Activated CD8-positive, alpha-beta memory T cell treated with anti-CD3 and anti-CD28 coated beads, Interleukin-2, amount 50 U/mL, for 1 hour (primary cell): ENCODE results near the gene TNNI3K.

Source experiments
- DNase-seq: peaks from one replicate; pipeline ENCODE4 v3.0.0-alpha.2; 2020; ENCODE audit errors: extremely low read depth

TNNI3K gene

DNA sequence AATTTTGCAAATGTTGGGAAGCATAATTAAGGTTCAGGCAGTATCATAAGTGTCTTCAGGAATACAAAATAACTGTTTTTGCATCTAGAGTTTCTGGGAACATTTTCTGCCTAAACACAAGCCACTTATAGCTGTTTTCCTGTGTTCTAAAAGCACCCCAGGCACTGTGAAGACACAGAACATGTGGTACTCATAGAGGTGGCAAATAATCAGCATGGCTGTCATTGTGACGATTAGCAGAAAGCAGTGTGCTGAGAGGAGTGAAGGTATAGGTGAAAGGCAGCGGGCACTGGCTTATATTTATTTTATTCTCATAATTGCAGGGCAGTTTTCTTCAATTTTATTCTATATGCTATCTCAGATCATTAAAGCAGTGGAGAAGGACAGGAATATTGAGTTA is 157.7 kb downstream of the TNNI3K start:
- DNase-seq: no peak

DNA sequence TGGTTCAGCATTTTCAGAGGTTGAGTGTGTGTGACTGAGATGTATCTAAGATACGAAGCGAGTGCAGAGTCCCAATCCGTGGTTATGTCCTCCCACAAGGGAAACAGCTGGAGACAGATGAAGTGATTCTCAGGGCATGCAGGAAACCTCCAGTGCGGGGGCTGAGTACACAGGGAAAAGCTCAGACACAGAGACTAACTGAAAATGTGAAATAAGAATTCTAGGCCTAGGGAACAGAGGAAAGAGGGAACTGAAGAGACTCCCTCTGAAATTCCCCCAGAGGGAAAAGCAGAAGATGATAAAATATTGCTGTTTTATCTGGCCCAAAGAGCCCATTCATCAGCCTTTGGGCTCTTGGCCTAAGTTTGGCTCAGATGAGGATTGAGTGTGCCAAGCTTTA is 160.4 kb downstream of the TNNI3K start:
- no peak for DNase-seq

DNA sequence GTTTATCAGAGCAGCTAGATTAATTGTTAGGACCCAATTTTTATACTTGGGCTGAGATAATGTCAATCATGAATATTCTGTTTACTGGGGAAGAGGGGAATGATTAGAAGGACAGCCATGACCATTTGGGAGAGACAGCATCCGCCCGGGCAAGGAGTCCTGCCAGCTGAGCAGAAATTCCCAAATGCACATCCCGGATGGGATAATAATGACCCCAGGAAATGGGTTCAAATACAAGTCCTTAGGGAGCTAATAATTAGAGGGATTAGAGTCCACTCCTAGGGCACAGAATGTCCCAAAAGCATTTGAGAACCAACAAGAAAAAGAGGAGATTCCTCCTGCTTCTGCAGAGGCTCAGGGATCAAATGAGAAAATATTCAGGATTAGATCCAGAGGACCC is 161.3 kb downstream of the TNNI3K start:
- DNase-seq: no peak

DNA sequence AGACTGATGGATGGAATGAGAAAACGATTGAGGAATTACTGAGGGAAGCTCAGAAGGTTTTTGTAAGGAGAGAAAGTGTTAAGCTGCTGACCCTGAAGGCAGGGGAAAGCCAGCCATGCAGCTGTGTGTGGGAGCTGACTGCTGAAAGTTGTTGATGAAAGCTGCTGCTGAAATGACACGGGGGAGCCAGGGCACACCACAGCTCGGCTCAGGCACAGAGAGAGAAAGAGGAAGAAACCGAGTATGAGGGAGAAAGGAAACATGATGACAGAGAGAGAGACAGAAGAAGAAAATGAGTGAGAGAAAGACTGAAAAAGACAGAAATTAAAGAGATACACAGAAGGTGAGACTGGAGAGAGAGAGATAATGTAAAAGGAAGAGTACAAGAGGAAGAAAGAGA is 161.7 kb downstream of the TNNI3K start:
- no peak for DNase-seq

DNA sequence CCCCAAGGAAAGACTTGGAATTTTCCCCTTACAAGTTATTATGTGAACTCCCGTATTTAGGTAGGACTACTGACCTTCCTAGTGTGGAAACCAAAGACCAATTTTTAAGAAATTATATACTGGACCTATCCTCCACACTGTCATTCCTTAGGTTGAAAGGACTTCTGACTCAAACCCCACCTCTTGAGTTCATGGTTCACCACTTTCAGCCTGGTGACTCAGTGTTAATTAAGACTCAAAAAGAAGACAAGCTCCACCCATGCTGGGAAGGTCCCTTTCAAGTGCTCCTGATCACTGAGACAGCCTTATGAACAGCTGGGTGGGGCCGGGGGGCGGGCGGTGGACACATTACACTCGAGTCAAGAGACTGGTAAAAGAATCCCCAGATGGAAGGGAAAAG is 164.1 kb downstream of the TNNI3K start:
- DNase-seq: no peak

DNA sequence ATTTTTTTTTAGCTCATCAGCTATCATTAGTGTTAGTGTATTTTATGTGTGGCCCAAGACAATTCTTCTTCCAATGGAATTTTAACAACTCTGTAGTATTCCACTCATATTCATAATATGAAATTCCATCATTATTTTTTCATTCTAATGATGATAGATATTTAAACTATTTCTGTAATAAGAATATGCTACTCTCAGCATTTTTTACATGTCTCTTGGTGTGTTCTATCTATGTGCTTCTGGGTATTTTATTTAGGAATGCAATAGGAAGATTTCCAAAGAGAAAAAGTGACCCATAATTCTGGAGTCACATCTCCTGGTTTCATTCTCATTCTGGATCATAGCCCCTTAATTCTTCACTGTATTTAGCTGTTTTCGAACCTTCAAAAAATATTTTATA is 167.7 kb downstream of the TNNI3K start:
- no peak for DNase-seq

DNA sequence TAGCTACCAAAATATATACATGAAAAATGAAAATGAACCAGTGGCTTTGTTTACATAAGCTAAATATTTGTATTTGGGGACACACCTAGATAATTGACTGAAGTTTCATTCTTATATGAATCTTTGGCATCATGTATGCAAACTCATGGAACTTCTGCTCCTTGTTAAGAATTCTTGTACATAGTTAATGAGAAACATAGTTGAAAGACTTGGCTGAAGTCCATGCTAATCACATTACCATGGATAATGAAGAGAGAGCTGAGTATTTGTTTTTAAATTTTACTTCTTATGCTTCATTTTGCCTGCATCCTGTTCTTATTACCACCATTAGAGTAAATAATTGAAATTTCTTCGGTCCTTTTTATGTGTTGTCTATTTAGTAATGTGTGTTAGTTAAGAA is 168.4 kb downstream of the TNNI3K start:
- no peak for DNase-seq

DNA sequence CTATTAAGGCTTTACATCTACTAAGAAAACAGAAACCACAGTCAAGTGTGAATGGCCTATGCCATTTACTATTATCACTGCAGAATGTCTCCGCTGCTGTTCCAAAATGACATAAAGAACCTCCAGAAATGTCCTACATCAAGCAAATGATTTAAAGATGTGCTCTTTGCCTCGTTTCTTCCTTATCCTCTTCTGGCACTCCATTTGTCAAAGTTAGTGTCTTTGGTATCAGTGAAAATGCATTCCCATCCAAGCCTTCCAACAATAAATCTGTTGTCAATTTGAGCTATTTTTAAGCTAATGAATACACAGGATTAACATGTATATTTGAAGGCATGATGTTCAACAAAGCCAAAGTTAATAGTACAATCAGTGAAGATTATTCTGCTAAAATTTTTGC is 171.6 kb downstream of the TNNI3K start:
- DNase-seq: no peak

DNA sequence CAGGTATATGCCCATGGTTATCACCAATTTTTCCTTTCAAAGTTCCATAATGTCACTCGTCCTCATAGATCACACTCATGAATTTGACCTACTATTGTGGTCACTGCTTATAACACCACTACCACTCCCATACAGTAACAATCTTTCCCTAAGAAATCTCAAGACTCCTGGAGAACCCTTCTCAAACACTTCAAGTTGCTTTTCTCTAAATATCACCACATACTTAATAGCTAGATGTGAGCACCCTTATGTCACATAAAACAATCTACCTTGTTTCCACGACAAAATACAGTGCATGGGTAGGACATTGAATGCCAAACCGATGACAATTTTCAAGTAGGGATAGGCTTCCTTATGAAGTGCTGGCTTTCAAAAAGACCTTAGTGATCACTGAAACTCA is 172.7 kb downstream of the TNNI3K start:
- no peak for DNase-seq

DNA sequence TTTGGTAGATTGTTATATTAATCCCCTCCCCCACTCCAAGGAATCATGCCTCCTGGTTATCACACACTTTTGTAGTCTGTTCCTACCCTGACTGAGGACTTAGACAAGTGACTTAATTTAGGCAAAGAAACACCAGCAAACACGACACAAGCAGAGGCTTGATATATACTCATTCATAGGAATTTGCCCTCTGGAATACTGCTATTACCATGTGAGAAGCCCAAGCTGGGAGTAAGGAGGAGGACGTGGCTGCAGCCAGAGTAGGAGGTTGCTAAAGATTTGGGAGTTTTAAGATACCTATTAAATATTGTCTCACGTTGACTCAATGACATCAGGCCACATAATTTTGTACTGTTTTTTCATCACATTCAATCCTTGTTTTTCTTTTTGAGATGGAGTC is 177.1 kb downstream of the TNNI3K start:
- DNase-seq: no peak

DNA sequence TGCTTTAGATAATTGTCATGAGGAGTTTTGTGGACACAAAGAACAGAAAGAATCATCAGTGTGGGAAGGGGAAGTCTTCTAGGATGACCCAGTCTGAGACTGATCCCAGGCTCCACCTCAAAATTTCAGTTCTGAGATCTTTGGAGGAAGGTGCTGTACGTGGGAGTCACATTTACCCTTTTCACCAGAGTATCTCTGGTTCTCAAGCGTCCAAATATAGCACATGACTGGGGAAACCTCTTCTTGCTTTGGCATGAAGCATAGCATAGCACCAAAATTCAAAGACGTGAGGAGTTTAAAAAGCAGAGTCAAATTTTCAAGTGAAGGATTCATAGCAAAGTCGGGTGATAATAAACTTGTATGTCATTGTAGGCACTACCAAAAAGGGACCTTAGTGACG is 180.7 kb downstream of the TNNI3K start:
- no peak for DNase-seq

DNA sequence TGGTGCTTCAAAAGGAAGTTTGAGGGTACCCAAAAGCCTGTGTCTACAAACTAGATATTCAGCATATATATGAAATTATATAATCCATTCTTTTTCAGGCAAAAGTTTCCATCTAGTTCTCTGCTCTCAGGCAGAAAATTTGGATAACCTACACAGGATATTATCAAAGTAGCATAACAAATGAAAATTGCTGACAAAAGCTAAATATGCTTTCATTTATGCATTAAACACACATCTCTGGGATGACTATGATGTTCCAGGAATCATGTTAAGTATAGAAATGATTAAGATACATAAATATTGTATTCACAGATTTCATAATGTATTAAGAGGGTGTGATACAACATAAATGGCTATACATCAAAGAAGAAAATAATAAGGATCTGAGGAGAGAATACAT is 184.4 kb downstream of the TNNI3K start:
- DNase-seq: no peak

DNA sequence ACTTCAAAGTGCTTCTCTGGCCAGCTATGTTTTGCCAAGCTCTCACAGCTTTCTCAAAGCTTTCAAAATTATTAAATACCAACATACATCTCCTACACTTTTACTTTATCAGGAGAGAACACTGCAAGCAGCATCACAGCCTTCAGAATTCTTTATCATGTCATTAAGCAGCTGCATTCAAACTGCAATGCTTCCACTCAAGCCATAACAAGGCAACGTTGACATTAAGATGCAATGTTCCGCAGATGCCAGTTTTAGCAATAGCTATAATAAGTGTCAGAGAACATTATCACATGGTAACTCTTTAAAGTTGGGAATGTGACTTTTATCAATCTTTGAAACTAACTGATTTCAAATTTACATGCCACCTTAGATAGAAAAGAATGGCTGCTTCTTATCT is 185.3 kb downstream of the TNNI3K start:
- DNase-seq: no peak

DNA sequence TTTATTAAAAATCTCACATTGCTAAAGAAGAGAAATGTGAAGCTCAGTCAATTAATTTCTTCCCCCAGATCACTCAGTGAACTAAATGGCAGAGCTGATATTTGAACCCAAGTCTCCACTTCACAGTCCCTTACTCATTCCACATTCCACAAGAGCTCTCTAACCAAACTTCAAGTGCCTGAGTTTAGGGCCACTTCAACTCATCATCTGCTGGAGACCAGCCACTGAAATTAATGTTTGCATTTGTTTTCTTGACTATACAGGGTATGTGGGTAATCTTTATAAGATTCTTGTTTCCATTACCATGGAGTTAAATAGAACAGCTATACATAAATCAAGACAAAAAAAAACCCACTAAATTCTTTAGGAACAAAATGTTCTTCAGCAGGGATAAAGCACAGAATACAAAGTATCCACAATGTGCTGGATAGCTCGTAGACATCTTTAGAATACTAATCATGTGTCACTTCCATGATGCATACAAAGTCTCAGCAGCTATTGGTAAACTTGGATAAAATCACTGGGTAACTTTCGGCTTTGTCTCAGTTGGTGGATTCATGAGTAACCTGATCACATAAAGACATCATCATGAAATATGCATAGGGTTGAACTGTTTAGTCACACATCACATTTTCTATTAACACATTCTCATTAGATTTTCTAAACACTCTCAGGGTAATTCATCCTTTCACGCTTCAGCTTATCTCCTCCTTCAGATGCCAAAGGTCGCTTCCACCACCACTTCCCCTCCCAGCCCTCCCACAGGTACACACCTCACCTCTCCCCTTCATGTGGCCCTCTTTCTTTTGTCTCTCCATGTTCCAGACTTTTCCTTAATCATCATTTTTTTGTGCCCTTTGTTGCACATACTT is 187.5 kb downstream of the TNNI3K start:
- DNase-seq: no peak

DNA sequence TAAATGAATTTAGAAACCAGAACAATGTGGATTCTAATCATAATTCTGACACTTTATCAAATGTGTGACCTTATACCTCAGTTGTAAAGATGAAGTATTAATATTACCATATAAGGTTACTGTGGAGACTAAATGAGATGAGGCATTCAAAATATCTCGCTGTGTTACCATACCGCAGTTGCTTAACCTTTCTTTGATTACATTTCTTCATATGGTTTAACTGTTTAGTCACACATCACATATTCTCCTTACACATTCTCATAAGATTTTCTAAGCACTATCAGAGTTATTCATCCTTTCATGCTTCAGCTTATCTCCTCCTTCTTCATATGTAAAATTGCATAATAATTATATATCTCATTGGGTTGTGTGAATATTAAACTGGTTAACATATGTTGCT is 188.3 kb downstream of the TNNI3K start:
- no peak for DNase-seq

DNA sequence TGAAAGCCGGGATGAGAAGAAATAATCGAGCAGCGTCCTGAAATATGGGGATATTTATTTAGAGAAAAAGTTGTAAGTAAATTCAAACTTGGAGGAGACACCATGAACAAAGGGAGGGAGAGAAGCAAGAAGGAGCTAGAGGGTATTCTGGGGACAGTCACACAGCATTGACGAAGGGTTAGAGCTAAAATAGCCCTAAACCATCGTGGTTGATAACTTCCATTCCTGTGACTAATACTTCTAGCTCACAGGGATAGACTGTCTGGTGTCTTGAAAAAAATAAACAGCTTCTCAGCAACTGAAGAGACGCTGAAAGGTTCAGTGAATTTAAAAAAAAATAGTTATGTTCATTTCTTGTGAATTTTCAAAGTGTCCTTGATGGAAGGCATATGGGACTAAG is 190.5 kb downstream of the TNNI3K start:
- DNase-seq: no peak

DNA sequence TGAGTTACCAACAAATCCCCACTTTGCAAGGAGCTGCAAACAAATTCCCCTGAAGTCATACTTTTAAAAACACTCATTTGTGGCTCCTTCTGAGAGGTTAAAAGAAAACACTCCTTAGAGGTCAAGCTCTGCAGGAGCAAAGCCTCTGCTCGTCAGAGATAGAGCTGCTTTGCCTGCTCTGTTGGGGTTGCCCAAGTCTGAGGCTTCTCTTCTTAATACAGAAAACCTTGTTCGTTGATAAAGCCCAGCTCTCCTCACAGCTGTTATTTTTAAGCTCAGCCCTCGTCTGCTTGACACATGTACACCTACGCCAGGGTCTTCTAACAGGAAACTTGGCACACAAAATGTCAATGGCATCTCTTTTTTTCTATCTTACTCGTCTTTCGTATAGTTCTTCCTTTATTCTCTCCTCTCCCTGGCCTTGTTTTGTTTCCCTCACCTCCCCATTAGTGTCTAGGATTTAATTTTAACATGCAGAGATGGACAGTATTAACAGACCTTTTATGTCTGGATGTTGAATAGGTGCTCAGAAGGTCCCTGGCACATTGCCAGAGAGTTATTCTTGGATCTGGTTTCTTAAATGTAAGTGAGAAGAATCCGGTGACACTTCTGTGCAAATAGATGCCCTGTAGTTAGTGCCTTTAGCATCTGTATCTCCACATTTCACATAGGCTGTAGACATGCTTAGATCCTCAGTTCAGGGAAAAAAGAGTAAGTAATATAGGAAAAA is 191.2 kb downstream of the TNNI3K start:
- no peak for DNase-seq

DNA sequence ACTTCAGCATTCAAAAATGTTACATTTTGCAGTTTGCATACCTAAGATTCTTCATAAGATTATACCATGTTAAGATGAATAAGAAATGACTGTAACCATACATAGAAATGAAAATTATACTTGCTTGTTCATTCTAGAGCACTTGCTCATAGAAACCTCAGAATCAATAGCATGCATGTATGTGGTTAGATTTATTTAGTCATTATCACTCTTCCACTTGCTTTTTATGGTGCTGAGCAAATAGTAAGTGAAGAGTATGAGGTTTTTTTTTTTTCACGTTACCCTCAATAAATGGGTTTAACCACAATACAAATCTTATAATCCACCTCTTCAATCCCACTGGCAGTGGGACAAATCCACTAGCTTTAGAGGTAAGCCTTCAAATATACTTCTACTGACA is 192.5 kb downstream of the TNNI3K start:
- no peak for DNase-seq

DNA sequence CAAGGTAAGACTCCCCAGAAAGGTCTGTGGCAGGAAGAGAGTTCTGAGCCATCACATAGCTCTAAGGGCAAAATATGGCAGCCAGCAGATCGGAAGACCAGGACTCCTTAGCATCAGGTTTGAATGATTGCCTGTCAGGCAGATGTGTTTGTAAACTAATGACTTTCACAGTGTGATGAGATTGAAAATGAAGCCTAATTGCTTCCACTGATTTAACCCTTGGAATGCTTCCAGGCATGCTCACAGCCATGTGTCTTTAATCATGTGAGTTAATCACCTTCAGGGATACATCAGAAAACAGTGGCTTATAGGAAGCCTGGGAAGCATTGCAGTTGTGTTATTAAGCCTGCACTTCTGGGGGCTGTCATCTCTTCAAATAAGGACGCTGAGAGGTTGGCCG is 194.4 kb downstream of the TNNI3K start:
- DNase-seq: no peak

DNA sequence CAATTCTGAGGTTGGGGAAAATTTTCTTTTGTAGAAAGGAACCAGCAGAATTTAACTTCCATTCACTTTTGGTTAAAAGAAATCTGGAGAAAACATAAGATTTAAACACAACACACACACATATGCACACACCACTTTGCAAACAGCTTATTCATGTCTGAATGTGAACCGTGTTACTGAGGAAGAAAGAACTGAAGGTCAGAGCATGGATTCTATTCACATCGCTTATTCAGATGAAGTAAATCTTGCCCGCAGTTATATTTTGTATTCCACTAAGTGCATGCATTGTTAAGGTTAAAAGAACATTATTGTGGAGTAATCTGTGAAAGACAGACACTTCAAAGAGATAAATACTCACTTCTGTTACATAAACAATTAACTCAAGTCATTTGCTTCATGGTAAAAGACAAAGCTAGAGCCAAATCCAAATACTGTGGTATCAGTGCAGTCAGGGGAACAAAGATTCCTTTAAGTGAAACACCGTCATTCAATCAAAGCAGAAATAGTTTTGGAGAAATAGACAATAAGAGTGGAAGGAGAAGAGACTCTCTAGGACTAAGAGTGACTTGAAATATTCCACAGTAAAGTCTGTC is 195.3 kb downstream of the TNNI3K start:
- DNase-seq: no peak

DNA sequence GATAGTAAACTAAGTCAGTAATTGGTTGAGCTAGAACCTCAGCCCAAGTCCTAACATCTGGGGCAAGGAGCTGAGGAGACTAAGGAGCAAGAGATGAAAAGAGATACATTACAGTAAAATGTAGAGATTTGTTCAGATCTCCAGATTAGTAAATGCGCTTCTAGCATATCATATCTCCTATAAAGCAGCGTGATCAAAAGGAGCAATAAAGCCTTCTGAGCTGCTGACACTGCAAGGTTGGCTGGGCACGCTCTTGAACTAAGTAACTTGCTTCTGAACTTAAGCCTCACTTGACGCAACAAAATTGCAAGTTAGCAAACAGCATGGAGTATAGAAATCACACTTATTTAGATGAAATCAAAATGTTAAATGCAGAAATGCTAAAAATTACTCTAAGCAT is 196.3 kb downstream of the TNNI3K start:
- no peak for DNase-seq

DNA sequence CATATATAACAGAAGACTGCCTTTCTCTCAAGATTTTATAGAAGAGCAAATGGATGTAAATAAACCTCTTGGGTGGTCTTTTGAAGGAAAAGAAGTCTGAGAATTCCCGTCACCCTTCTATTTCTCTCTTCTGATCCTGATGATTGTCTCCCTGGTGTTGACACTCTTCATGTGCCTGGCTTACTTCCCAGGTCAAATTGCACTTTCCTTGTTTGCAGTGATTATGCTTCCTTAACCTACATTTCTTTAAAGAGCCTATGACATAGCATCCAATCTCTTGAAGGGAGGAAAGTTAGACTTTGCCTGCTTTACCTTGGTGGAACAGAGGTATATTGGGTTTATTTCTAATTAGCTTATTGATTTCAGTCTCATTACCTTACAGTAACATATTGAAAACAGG is 197.1 kb downstream of the TNNI3K start:
- DNase-seq: no peak

DNA sequence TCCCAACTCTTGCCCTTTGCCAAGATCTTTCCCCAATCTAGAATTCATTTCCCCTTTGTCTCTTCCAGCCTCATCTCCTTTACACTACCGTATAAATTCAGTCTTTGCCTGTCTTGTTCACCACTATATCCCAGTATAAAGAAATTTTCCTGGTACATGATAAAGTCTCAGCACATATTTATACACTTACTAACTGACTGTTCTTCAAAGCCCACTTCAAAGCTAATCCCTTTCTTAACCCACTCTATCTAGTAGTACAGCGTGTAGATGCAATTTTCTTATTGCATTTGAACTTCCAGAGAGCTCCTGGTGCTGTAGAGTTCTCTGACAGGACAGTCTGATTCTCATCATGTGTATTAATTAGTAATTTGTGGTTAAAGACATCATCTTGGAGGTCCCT is 199.1 kb downstream of the TNNI3K start:
- no peak for DNase-seq
